DMS79 (cell line): ENCODE data around the gene RALGPS1.

Source experiments
- DNase-seq: peaks from one replicate; lab custom pipeline; 2025; lab: John Stamatoyannopoulos, UW

RALGPS1 gene

GRCh38 chr9:127176631-127177030, 262.0 kb downstream of the RALGPS1 start:
- no peak for DNase-seq

GRCh38 chr9:127177231-127177630, 262.6 kb downstream of the RALGPS1 start:
- DNase-seq = no peak

GRCh38 chr9:127177665-127178265, 263.2 kb downstream of the RALGPS1 start:
- DNase-seq = no peak

- no peak for DNase-seq
These were observed 264.4 kb downstream of the RALGPS1 start for GRCh38 chr9:127178686-127179632.

GRCh38 chr9:127179633-127180441, 265.3 kb downstream of the RALGPS1 start:
- DNase-seq = no peak

- DNase-seq = no peak
These were observed 266.1 kb downstream of the RALGPS1 start for GRCh38 chr9:127180457-127181314.

- no peak for DNase-seq
These were observed 266.7 kb downstream of the RALGPS1 start for GRCh38 chr9:127181315-127181580.

- DNase-seq = no peak
These were observed 267.1 kb downstream of the RALGPS1 start for GRCh38 chr9:127181595-127182190.

- no peak for DNase-seq
These were observed 268.5 kb downstream of the RALGPS1 start for GRCh38 chr9:127182901-127183746.

- no peak for DNase-seq
These were observed 269.4 kb downstream of the RALGPS1 start for GRCh38 chr9:127183814-127184582.

- no peak for DNase-seq
These were observed 270.1 kb downstream of the RALGPS1 start for GRCh38 chr9:127184641-127185040.

- no peak for DNase-seq
These were observed 270.6 kb downstream of the RALGPS1 start for GRCh38 chr9:127185181-127185580.

GRCh38 chr9:127185931-127186781, 271.6 kb downstream of the RALGPS1 start:
- DNase-seq = no peak

GRCh38 chr9:127186806-127187205, 272.2 kb downstream of the RALGPS1 start:
- DNase-seq = no peak

GRCh38 chr9:127187231-127187956, 272.8 kb downstream of the RALGPS1 start:
- no peak for DNase-seq

- DNase-seq = no peak
These were observed 273.8 kb downstream of the RALGPS1 start for GRCh38 chr9:127188396-127188795.

- no peak for DNase-seq
These were observed 275.0 kb downstream of the RALGPS1 start for GRCh38 chr9:127189628-127190027.

- DNase-seq = no peak
These were observed 278.2 kb downstream of the RALGPS1 start for GRCh38 chr9:127192744-127193143.
